GM04504 (cell line): Measurements from ENCODE around the gene PYY.
"Not testable (repeated sequence)": the region's sequence is repeated elsewhere in the genome, so short reads cannot be mapped to it uniquely, and the experiment has no call there.

Source experiments
- DNase-seq: peaks from one replicate; pipeline ENCODE4 v3.0.0-alpha.2; 2012; ENCODE audit warnings: low read depth

PYY gene

DNA sequence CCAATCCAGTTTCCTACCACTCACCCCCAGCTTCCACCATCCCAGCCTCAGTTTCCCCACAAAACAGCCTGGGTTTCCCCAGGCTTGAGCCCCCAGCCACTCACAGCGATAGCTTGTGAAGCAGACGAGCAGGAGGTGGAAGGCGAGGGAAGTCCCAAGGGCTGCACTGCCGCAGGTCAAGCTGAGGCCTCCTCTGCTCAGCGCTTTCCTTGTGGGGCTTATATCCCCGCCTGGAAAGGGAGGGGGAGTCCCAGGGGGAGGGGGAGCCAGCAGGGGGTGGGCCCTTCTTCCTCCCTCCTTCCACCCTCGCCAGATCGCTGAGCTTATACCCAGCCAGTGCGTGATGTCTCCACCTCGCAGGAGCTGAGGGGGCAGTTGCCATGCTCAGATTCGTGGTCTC is at the start of gene PYY:
TSS of gene PYY (minus strand) at position 195 of the 400 bp plus-strand sequence. CDS start 457 bp downstream, outside the sequence.
- no peak for DNase-seq

- peak; percentile 65 for DNase-seq
These were observed 48.6 kb upstream of the PYY start for GRCh38 chr17:44002141-44002848.

DNA sequence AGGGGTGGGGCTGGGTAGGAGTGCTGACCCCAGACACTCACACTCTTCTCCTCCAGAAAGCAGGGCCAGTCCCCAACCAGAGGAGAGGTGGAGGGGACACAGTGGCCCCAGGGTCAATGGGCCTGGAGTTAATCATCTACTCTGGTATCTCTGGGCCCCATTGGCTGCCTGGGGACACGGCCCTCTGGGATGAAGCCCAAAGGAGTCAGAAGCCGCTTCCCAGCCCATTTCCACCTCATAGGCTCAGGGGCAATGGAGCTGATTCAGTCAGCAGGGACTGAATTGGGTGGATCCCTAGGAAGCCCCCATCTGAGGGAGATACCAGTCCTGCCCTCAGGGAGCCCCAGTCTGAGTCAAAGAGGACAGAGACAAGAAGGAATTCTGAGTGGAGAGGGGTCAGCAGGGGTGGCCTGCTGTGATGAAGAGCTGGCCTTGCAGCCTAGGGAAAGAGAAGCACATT is 47.8 kb upstream of the PYY start:
- DNase-seq = no peak

- no peak for DNase-seq
These were observed 47.2 kb upstream of the PYY start for GRCh38 chr17:44000871-44001460.

GRCh38 chr17:44000141-44000860 is 46.6 kb upstream of the PYY start:
- DNase-seq = no peak

DNA sequence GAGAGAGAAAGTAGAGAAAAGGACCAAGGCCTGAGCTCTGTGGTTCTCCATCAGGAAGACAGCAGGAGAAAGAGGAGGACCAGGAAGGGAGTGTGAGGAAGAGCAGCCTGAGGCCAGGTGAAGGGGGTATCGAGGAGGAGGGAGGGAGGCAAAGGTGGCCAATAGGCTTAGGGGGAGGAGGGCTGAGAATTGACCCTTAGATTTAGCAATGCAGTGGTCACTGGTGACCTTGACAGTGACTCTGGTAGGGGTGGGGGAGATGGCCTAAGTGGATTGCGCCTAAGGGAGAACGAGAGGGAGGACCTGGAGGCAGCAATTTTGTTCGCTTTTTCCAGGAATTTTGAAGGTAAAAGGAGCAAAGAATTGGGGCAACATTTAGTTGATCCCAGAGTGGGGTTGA is 45.3 kb upstream of the PYY start:
- DNase-seq = no peak

DNA sequence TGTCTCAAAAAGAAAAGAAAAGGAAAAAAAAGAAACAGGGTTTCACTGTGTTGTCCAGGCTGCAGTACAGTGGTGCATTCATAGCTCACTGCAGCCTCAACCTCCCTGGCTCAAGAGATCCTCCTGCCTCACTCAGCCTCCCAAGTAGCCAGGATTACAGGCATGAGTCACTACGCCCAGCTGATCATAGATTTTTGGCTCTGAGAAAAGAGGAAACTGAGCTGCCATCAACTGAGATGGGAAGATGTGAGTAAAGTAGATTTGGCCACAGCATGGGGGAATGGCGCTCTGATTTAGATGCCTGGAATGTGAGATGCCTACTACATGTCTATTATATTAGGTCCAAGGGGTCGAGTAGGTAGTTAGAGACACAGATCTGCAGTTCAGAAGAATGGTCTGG is 44.8 kb upstream of the PYY start:
- no peak for DNase-seq

GRCh38 chr17:43997180-43997579 is 43.4 kb upstream of the PYY start:
- DNase-seq = not testable (repeated sequence)

- no peak for DNase-seq
These were observed 41.4 kb upstream of the PYY start for GRCh38 chr17:43995150-43995471.

GRCh38 chr17:43994272-43995149 is 40.8 kb upstream of the PYY start:
- no peak for DNase-seq

DNA sequence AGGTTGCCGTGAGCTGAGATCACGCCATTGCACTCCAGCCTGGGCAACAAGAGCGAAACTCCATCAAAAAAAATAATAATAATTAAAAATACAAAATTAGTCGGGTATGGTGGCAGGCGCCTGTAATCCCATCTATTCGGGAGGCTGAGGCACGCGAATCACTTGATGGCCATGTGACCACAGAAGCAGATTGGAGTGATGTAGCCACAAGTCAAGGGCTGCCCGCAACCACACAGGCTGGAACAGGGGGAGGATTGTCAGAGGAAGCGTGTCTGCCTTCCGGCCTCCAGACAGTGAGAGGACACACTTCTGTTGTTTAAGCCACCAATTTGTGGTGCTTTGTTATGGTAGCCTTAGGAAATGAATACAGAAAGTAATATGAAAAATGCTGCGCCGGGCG is 38.9 kb upstream of the PYY start:
- DNase-seq = no peak

DNA sequence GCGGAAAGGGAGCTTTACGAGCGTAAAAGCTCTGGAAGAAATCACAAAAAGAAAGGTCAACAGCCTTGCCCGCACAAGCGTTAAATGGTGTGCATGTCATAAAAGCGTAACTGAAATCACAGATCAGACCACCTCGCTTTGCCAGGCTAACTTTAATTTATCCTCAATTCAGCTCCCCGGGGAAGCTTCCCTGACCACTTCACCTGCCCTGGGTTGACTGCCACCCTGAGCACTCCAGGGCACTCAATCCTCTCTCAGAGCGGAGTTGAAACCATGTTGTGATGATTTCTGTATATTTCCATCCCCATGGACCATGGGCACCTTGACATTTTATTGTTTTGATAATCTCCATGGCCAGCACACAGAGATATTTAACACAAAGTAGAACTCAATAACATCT is 34.6 kb upstream of the PYY start:
- no peak for DNase-seq

DNA sequence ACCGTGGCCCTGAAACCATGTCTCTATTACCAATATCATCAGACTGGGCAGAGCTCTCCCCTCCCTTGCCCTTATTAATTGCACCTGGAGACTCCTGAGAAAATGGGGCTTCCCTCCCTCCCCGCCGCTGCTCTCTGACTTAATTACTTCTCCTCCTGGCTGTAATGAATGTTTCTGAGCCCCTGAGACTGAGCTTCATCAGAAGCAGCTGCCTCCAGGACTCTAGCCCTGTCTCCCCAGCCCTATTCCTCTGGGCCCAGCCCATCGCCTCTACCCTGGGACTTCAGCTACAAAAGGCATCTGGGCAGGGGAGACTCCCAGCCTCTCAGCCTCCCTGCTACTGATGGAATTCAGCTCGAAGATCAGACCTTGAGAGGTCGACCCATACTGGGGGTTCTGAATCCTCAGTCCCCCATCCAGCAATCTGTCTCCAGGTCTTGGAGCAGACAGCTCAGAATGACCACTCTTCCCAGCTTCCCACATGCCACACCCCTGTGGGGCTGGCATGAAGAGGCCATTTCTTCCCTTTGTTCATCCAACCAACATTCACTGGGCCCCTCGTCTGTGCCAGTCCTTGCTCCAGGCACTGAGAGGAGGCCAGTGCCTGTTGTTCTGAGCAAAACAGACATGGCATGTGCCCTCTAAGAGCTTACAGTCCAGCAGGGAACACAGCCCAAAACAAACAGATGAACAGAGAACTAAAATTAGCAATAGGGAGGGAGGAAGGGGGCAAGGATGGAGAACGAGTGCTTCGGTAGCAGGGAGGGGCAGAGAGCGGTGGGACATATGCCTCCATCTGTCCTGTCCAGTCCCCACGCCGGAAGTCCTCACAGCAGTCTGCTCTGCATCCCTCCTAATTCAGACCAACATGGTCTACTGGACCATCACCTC is 33.6 kb upstream of the PYY start:
- no peak for DNase-seq

DNA sequence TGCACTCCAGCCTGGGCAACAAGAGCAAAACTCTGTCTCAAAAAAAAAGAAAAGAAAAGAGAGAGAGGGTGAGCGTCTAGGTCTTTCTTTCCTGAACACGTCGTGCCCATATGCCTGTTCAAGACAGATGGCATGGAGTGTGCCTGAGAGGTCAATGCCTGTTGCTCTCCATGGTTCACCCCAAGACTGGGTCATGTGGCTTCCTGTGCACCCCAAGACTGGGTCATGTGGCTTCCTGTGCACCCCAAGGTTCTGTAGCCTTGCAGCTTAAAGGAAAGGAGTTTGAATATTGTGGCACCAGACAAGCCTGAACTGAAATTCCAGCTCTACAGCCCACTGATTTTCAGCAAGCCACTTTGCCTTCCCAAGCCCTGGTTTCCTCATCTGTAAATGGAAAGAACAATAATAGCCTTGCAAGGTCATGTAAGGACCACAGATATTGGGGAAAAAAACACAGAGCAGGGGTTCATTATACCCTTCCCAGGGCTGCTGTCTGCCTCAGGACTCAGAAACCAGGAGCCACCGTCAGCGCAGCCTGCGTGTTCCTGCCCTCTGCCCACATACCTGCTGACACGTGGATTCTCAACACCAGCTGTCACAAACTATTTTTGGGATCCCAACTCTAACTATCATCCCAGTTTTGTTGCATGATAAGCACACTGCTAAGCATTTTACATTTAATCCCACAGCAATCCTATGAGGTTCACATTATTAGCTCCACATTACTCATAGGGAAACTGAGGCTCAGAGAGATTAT is 32.7 kb upstream of the PYY start:
- DNase-seq = no peak

GRCh38 chr17:43984521-43984920 is 30.8 kb upstream of the PYY start:
- DNase-seq = no peak

DNA sequence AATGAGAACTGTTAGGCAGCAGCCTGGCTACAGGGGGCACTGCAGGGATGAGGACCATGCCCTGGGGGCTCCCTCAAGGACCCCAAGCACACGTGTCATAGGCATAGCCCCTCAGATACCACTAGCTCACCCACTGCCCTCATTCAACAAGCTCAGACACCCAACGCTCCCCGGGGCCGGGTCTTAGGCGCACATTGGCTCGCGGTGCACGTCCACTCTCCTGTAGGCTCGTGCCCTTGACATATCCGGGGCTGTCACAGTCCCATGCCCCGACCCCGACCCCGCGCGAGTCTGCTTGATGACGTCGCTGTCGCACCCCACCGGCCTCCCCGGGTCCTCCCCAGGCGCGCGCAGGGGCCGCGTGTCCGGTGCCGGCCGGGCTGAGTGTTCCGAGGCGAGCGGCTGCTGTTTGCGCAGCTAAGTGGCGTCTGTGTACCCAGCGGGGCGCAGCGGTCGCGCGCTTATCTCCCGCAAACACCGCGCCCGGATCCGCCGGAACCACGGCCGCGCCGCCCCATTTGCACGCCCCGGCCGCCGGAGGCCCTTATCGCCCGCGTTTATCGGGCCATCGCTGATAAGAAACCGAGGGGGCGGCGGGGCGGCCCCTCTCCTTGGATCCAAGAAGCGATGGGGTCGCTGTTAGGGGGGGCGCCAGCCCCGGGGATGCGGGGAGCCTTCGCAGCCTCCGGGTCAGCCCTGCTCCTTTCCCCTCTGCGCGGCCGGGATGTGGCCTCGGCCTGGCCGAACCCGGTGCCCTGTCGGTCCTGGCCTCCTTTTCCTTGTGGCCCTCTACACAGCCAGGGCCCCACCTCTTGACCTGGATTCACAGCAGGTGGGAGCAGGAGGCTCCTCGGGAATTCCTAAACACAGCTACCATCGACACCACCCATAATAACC is 30.0 kb upstream of the PYY start:
- no peak for DNase-seq

DNA sequence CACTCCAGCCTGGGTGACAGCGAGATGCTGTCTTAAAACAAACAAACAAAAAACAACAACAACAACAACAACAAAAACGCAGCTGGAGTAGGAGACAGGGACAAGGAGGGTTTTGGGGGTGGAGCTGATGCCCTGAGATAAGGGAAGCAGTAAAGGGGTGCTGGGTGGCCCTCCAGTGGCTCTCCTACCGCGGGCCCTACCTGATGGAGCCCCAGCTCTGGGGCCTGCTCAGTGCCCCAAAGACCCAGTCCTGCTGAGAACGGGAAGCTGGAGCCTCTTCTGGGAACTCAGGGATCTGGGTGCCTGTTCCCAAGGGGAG is 29.4 kb upstream of the PYY start:
- DNase-seq = no peak

DNA sequence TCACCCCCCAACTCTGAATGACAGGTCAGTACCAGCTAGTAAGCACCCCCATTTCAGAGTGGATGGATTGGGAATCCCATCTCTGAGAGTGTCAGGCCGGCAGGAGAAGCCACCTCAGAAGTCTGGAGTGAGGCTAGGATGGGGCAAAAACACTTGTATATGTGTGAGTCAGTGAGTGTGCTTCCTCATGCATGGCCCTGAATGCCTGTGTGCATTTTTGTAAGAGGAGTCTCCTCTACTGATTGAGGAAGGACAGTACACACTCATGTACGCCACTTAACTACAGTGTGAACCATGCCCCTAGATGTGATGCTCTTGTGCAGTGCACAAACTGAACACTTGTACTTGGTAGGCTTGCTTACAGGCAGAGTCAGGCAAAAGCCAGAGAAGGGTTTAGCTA is 28.4 kb upstream of the PYY start:
- no peak for DNase-seq

DNA sequence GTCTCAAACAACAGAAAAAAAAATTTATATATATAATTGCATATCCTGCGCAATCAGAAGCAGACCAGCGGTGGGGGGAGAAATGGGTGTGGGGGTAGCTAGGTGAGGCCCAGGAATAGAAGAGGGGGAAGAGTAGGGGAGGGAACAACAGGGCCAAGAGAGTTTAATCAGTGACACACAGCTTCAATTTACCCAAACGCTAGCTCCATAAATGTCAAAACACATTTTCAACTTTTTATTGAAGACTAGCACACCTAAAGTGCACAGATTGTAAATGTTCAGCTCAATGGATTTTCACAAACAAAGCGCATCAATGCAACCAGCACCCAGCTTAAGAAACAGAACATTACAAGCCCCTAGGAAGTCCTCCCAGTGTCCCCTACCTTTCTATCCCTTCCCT is 25.9 kb upstream of the PYY start:
- no peak for DNase-seq

DNA sequence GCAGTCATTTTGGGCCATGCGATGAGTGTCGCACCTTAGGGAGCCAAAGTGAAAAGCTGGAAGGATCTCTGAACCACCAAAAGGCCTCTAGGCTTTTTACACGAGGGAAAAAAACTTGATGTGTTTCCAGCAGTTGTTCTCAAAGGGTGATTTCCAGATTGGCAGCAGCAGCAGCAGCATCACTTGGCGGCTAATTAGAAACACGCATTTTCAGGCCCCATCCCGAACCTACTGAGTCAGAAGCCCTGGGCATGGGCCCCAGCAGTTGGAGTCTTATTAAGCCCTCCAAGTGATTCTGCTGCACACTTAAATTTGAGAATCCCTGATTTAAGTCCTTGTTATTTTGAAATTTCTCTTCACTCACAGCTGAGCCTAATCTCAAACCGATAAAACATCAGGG is 25.3 kb upstream of the PYY start:
- no peak for DNase-seq
